ENCODE data around the gene WNT6.

- TF ChIP-seq CTCF (conservative IDR thresholded peaks at IDR 0.05; ENCODE audit: low read length): no peak
- no peak for TF ChIP-seq EZH2phosphoT487 (IDR thresholded peaks at IDR 0.05; ENCODE audit: borderline replicate concordance)
Measured at GRCh38 chr2:218885981-218886947, 26.7 kb downstream of the WNT6 start.

Data from Loucy (cell line).